K562 (cell line): ENCODE results near the gene GHDC. TPM values are rescaled to one million over a fixed set of nuclear protein-coding genes. Genes with fewer than 3 reads are reported as not detected.

Experiments used
- ATAC-seq: fragments of 200-7000 bp; cut with Tn5 transposase; 3 replicates; pipeline ENCODE4 v1.9.1; 2020; ENCODE audit warnings: moderate library complexity
- Bru-seq: library from RNA; stranded (reverse); fragments of 400-500 nt; gene quantifications from one replicate; lab custom pipeline; 2021; lab: Mats Ljungman, UMichigan
- BruChase-seq, 2 experiments: library from RNA; stranded (reverse); fragments of 400-500 nt; gene quantifications; one replicate each; lab custom pipeline; 2021; lab: Mats Ljungman, UMichigan
- BruUV-seq: library from RNA; stranded (reverse); fragments of 400-500 nt; replicated peaks from 2 replicates; lab custom pipeline; 2021; lab: Mats Ljungman, UMichigan
- CTCF ChIA-PET: fragments of 300-600 bp; formaldehyde crosslinking; extraction: SDS; loops from one replicate; lab custom pipeline; 2021; ENCODE audit warnings: low intra/inter-chr PET ratio; lab: Yijun Ruan, JAX
- POLR2A ChIA-PET: fragments of 300-600, 350-650 bp; sonication (Branson Sonifier 250); formaldehyde crosslinking; extraction: SDS; loops from one replicate; lab custom pipeline; 2021; ENCODE audit warnings: antibody characterized with exemption, inconsistent platforms; lab: Yijun Ruan, JAX
- DNase-seq, 4 experiments: peaks; one replicate each; pipeline versions ENCODE4 v3.0.0 to v3.0.0-alpha.2; 2011 to 2018; ENCODE audit warnings: low spot score in 3 of 4, mixed read lengths in 3 of 4; ENCODE audit errors: extremely low read depth in 1 of 4
- FAIRE-seq: peaks from 2 replicates; lab custom pipeline; 2011; peaks lifted over from hg19 to GRCh38; lab: Jason Lieb, UNC
- H2AFZ ChIP-seq: 2 replicates; pipeline ENCODE4 v1.6.0; 2011; ENCODE audit warnings: low read depth, low read length, control low read depth, inconsistent platforms
- H3K27ac ChIP-seq: fragments of 200-600 bp; 3 replicates; pipeline ENCODE4 v1.8.0; 2011; ENCODE audit warnings: low read depth, mild to moderate bottlenecking, control low read depth, inconsistent platforms, low read length, moderate library complexity, mixed read lengths; ENCODE audit errors: extremely low read depth
- H3K27me3 ChIP-seq, 2 experiments: fragments of 300-600 bp in 1 of 2; 2 replicates in 1 of 2; 3 replicates in 1 of 2; pipeline versions ENCODE4 v1.6.0 to v1.8.0; 2011; ENCODE audit warnings: inconsistent platforms in 2 of 2, low read length in 2 of 2, mild to moderate bottlenecking in 1 of 2, mixed read lengths in 1 of 2, moderate library complexity in 1 of 2; ENCODE audit not compliant: control insufficient read depth in 2 of 2, insufficient read depth in 2 of 2
- H3K36me3 ChIP-seq: fragments of 300-600 bp; 3 replicates; pipeline ENCODE4 v1.8.0; 2011; ENCODE audit warnings: mild to moderate bottlenecking, low read length, inconsistent platforms; ENCODE audit not compliant: control insufficient read depth, insufficient read depth
- H3K4me1 ChIP-seq, 2 experiments: fragments of 200-600 bp in 1 of 2; replicated peaks in 1 of 2; 2 replicates in 1 of 2; 3 replicates in 1 of 2; pipeline versions ENCODE4 v1.5.1 to v1.8.0; 2011; ENCODE audit warnings: inconsistent platforms in 2 of 2, low read length in 2 of 2, mild to moderate bottlenecking in 1 of 2, mixed read lengths in 1 of 2, moderate library complexity in 1 of 2; ENCODE audit not compliant: control insufficient read depth in 2 of 2, insufficient read depth in 2 of 2
- H3K4me2 ChIP-seq: 2 replicates; pipeline ENCODE4 v1.6.1; 2011; ENCODE audit warnings: low read length, control low read depth, inconsistent platforms, mixed read lengths; ENCODE audit not compliant: insufficient read depth
- H3K4me3 ChIP-seq: fragments of 200-600 bp; sonication (generic), shearing (Covaris generic); 2 replicates; pipeline ENCODE4 v1.5.1; 2016; ENCODE audit warnings: control low read depth, inconsistent platforms
- H3K79me2 ChIP-seq: fragments of 200-600 bp; 3 replicates; pipeline ENCODE4 v1.8.0; 2011; ENCODE audit warnings: low read length, inconsistent platforms; ENCODE audit not compliant: control insufficient read depth, insufficient read depth
- H3K9ac ChIP-seq, 2 experiments: 2 replicates each; pipeline versions ENCODE4 v1.6.0 to v1.6.1; 2011; ENCODE audit warnings: low read depth in 2 of 2, low read length in 2 of 2, control low read depth in 1 of 2, inconsistent platforms in 1 of 2, mild to moderate bottlenecking in 1 of 2, mixed read lengths in 1 of 2; ENCODE audit not compliant: insufficient read depth in 1 of 2
- H3K9me1 ChIP-seq: one replicate; pipeline ENCODE4 v1.6.0; 2011; ENCODE audit warnings: inconsistent platforms, mild to moderate bottlenecking, low read length, moderate library complexity; ENCODE audit not compliant: control insufficient read depth, insufficient read depth
- H3K9me3 ChIP-seq: replicated peaks from 2 replicates; pipeline ENCODE4 v1.5.1; 2011; ENCODE audit warnings: low read depth, low read length, inconsistent platforms; ENCODE audit not compliant: control insufficient read depth, insufficient read depth
- H4K20me1 ChIP-seq: replicated peaks from 2 replicates; pipeline ENCODE4 v1.6.1; 2011; ENCODE audit warnings: low read length, inconsistent platforms, mixed read lengths; ENCODE audit not compliant: control insufficient read depth, insufficient read depth
- BRD9 ChIP-seq: fragments of 450-650 bp; IDR thresholded peaks from 2 replicates; pipeline ENCODE4 v1.6.1; 2018; ENCODE audit warnings: low read depth; ENCODE audit not compliant: partially characterized antibody
- FOXJ3 ChIP-seq: sonication (generic); formaldehyde crosslinking; IDR thresholded peaks from 2 replicates; pipeline ENCODE4 v1.4.0; 2020; ENCODE audit warnings: mild to moderate bottlenecking, missing genetic modification reagents
- FOXM1 ChIP-seq, 2 experiments: fragments of 450-650 bp in 1 of 2; sonication (generic) in 1 of 2; formaldehyde crosslinking in 1 of 2; IDR thresholded peaks; 2 replicates each; pipeline versions ENCODE4 v1.6.1 to v1.9.0; 2017 to 2022; ENCODE audit warnings: low read depth in 2 of 2, mild to moderate bottlenecking in 2 of 2, missing genetic modification reagents in 1 of 2, moderate library complexity in 1 of 2
- HDGF ChIP-seq: fragments of 450-650 bp; IDR thresholded peaks from 2 replicates; pipeline ENCODE4 v1.6.1; 2016
- IFI16 ChIP-seq: fragments of 250-450 bp; sonication (Bioruptor Pico); IDR thresholded peaks from 2 replicates; pipeline ENCODE4 v2.1.2; 2022; ENCODE audit warnings: mild to moderate bottlenecking, inconsistent platforms
- MEIS2 ChIP-seq: fragments of 450-650 bp; IDR thresholded peaks from 2 replicates; pipeline ENCODE4 v1.6.1; 2014; ENCODE audit warnings: mild to moderate bottlenecking; ENCODE audit not compliant: partially characterized antibody
- RCOR1 ChIP-seq, 2 experiments: IDR thresholded peaks; 2 replicates each; pipeline ENCODE4 v1.6.1; 2012; ENCODE audit warnings: low read depth in 2 of 2, low read length in 2 of 2, borderline replicate concordance in 1 of 2, improper control_type of control experiment in 1 of 2
- SRF ChIP-seq, 2 experiments: fragments of 250-450, 450-650 bp in 1 of 2; sonication (Bioruptor Pico) in 1 of 2; sonication (generic) in 1 of 2; formaldehyde crosslinking; IDR thresholded peaks; 2 replicates each; pipeline versions ENCODE4 v1.5.0 to v1.5.1; 2020 to 2022; ENCODE audit warnings: mild to moderate bottlenecking in 1 of 2, missing genetic modification reagents in 1 of 2
- YY1 ChIP-seq, 3 experiments: IDR thresholded peaks; 2 replicates each; pipeline ENCODE4 v1.6.1; 2011; ENCODE audit warnings: low read length in 2 of 3, mild to moderate bottlenecking in 2 of 3, moderate library complexity in 2 of 3, borderline replicate concordance in 1 of 3, control low read depth in 1 of 3, low read depth in 1 of 3; ENCODE audit not compliant: insufficient read depth in 3 of 3, insufficient replicate concordance in 2 of 3, control insufficient read depth in 1 of 3, insufficient read length in 1 of 3; ENCODE audit errors: extremely low read depth in 1 of 3
- ZNF12 ChIP-seq: sonication (generic); formaldehyde crosslinking; IDR thresholded peaks from 2 replicates; pipeline ENCODE4 v1.4.0; 2020; ENCODE audit warnings: mild to moderate bottlenecking, missing genetic modification reagents
- WGBS: fragments of 100-300 bp; shearing (Covaris generic); methylation state at CpG from one replicate; pipeline ENCODE4 v1.1.6; 2016; ENCODE audit warnings: low coverage, mixed read lengths; ENCODE audit not compliant: insufficient coverage; ENCODE audit errors: missing lambda C conversion rate; 5-methylcytosine and 5-hydroxymethylcytosine counted together
- in situ Hi-C: fragments of 300-500 bp; cut with MboI; formaldehyde crosslinking; loops from 4 replicates; pipeline ENCODE4 v1.15.0; 2018; ENCODE audit warnings: inconsistent platforms, mixed read lengths
- intact Hi-C: fragments of 100-400 bp; cut with micrococcal nuclease; formaldehyde crosslinking; loops from 2 replicates; pipeline ENCODE4 v1.14.2; 2022
- long read RNA-seq, 3 experiments: library from polyadenylated mRNA in 2 of 3; library from RNA in 1 of 3; unstranded in 2 of 3; stranded (forward) in 1 of 3; transcript quantifications; one replicate each; pipeline ENCODE4 v2.0.0, GENCODE V29; 2019 to 2022
- polyA minus RNA-seq, 3 experiments: library from RNA; depleted of rRNA, polyadenylated mRNA; stranded (reverse); fragments of >200 nt; gene quantifications; 2 replicates each; pipeline ENCODE4 v1.2.3, GENCODE V29; 2011
- polyA plus RNA-seq, 8 experiments: library from polyadenylated mRNA; depleted of rRNA in 4 of 8; stranded (reverse) in 5 of 8; unstranded in 3 of 8; fragments of >200 nt; fragmentation: Nextera tagmentation in 2 of 8; fragmentation: Illumina TruSeq in 1 of 8; extraction: Ambion mirVana in 2 of 8; extraction: Trizol in 1 of 8; gene quantifications; 2 replicates each; pipeline versions ENCODE4 v1.2.1 to v1.2.3, GENCODE V29; 2011 to 2014; ENCODE audit warnings: inconsistent platforms in 1 of 8, missing spikeins in 1 of 8
- total RNA-seq, 7 experiments: library from RNA; depleted of rRNA in 6 of 7; stranded (reverse); fragments of >200 nt in 6 of 7; fragmentation: Illumina TruSeq in 2 of 7; extraction: Trizol in 2 of 7; gene quantifications; 2 replicates each; pipeline versions ENCODE4 v1.2.1 to v1.2.3, GENCODE V29; 2011 to 2021; ENCODE audit warnings: low replicate concordance in 1 of 7
- TF ChIP-seq, protein P1 (sequence below), 3 experiments: fragments of 200-800 bp in 1 of 3; sonication (Bioruptor generic) in 1 of 3; sonication (generic) in 1 of 3; formaldehyde crosslinking in 1 of 3; IDR thresholded peaks; 2 replicates each; pipeline versions ENCODE4 v1.6.1 to v1.8.0; 2016 to 2022; ENCODE audit warnings: mild to moderate bottlenecking in 2 of 3, missing compliant biosample characterization in 2 of 3, missing genetic modification characterization in 2 of 3, missing genetic modification reagents in 1 of 3

GHDC gene
- 26.6 and 66.9 TPM in 2 replicates for total RNA-seq (2011; cell fraction: chromatin; rRNA removed; ENCODE audit: low replicate concordance)
- 67.5 and 75.5 TPM in 2 replicates for total RNA-seq (2011; cell fraction: nucleolus; rRNA removed)
- total RNA-seq (2011; cell fraction: nucleoplasm; rRNA removed) = 39.0 and 46.6 TPM in 2 replicates
- total RNA-seq (2014; rRNA removed) = 20.3 and 20.8 TPM in 2 replicates
- 5.0 and 5.6 TPM in 2 replicates for total RNA-seq (2014; rRNA removed; fragmentation: Illumina TruSeq; extraction: Trizol)
- 10.4 and 11.2 TPM in 2 replicates for total RNA-seq (2015; rRNA removed; fragmentation: Illumina TruSeq; extraction: Trizol)
- 21.1 and 23.2 TPM in 2 replicates for total RNA-seq (2021)
- polyA plus RNA-seq (2011; rRNA removed) = 12.0 and 12.9 TPM in 2 replicates
- 9.1 and 31.3 TPM in 2 replicates for polyA plus RNA-seq (2011; cell fraction: cytosol; rRNA removed)
- polyA plus RNA-seq (2011; cell fraction: nucleus; rRNA removed) = 57.1 and 77.6 TPM in 2 replicates
- polyA plus RNA-seq (2012) = 14.5 and 28.1 TPM in 2 replicates
- 7.8 and 12.4 TPM in 2 replicates for polyA plus RNA-seq (2014; fragmentation: Illumina TruSeq; extraction: Trizol)
- under 1 TPM; 0.65 to 0.87 TPM for polyA plus RNA-seq (2014; fragmentation: Nextera tagmentation; extraction: Ambion mirVana)
- polyA plus RNA-seq (2014; rRNA removed) = 20.8 and 20.9 TPM in 2 replicates
- 3.5 and 7.4 TPM in 2 replicates for polyA minus RNA-seq (2011; rRNA and poly(A)+ RNA removed)
- 9.6 and 12.1 TPM in 2 replicates for polyA minus RNA-seq (2011; cell fraction: cytosol; rRNA and poly(A)+ RNA removed)
- 16.6 and 17.0 TPM in 2 replicates for polyA minus RNA-seq (2011; cell fraction: nucleus; rRNA and poly(A)+ RNA removed)
- Bru-seq, nascent RNA = percentile 56 among the genes with signal in this experiment
- BruChase-seq, experiment 1, labeled RNA remaining after a 2-hour chase = percentile 55 among the genes with signal in this experiment
- percentile 56 among the genes with signal in this experiment for BruChase-seq, experiment 2, labeled RNA remaining after a 6-hour chase
- long read RNA-seq, experiment 1, transcript GHDC-207 (10 exons, 2,396 nt) = major isoform, 5 of 145 reads
- long read RNA-seq, experiment 1, partial matches to known transcripts = 126 of 145 reads
- long read RNA-seq, experiment 1, other reads (novel, unspliced or antisense) = 11 of 145 reads
- long read RNA-seq, experiment 2, partial matches to known transcripts = 18 of 32 reads
- long read RNA-seq, experiment 2, other reads (novel, unspliced or antisense) = 11 of 32 reads
- long read RNA-seq, experiment 3, partial matches to known transcripts = 1 of 1 reads
- long read RNA-seq, experiment 3, other reads (novel, unspliced or antisense) = 0 of 1 reads

GRCh38 chr17:42193969-42194899, at the start of gene GHDC:
Gene GHDC, minus strand, starts transcription at chr17:42194494. Its CDS starts 913 bp downstream, at chr17:42193581.
- in situ Hi-C loops (no loop called here), intact Hi-C loops (no loop called here)
- Histone ChIP-seq H3K4me3 (peak within 1 kb of the TSS; percentile 70), H3K4me1 (peaks cover 11 to 29% of the 10 kb centered on the region in 2 experiments; a peak in 4 of 5 replicates), H3K36me3 (peaks cover 10% of the 10 kb centered on the region; the same call in 2 of the 3 replicates), H3K27ac (peak within 1 kb of the TSS; percentile 87), H3K9me1 (no peaks in the 10 kb centered on the region), H4K20me1 (no peaks in the 10 kb centered on the region), H3K27me3 (no peaks in the 10 kb centered on the region), H3K4me2 (peak within 1 kb of the TSS; percentile 100), H2AFZ (peak within 1 kb of the TSS; percentile 100), H3K9ac (peak within 1 kb of the TSS; percentile 95 to 96), H3K79me2 (peaks cover 11% of the 10 kb centered on the region; the same call in 2 of the 3 replicates), H3K9me3 (no peaks in the 10 kb centered on the region)
- FAIRE-seq (peak; percentile 96), DNase-seq (peak; percentile 87 to 91 (median 89)), ATAC-seq (peak; percentile 97)
- BruUV-seq = TSS peak; percentile 55
- CTCF ChIA-PET = no interaction called here
- WGBS = 13% methylated on average over 21 of the region's 24 CpGs
- POLR2A ChIA-PET = interaction anchor here (0.6 to 1.5 kb wide), 17 partner anchors 10 to 586 kb away, joined by 3 to 7 read pairs (median 3); no protein-coding TSS in a partner anchor
- peak; percentile 37 for TF ChIP-seq BRD9
- TF ChIP-seq MEIS2 = no peak
- peak; percentile 56; the same call in 1 of the 2 replicates for TF ChIP-seq HDGF
- TF ChIP-seq RCOR1 (IDR thresholded peaks at IDR 0.05; ENCODE audit: borderline replicate concordance in 1 of 2, low read depth in 2 of 2, low read length in 2 of 2) = peak in 1 of 2 experiments; percentile 29; a peak in 1 of 4 replicates
- no peak for TF ChIP-seq FOXJ3 (CRISPR knock-in tag)
- peak in 1 of 2 experiments; percentile 54; a peak in 1 of 4 replicates for TF ChIP-seq SRF (CRISPR knock-in tag; IDR thresholded peaks at IDR 0.05)
- TF ChIP-seq FOXM1 (IDR thresholded peaks at IDR 0.05; ENCODE audit: low read depth) = peak; percentile 98
- no peak for TF ChIP-seq FOXM1 (CRISPR knock-in tag; IDR thresholded peaks at IDR 0.05; ENCODE audit: low read depth)
- TF ChIP-seq ZNF12 (CRISPR knock-in tag) = no peak
- peak in 1 of 3 experiments; percentile 25 for TF ChIP-seq YY1 (IDR thresholded peaks at IDR 0.05; ENCODE audit: borderline replicate concordance in 1 of 3, control insufficient read depth in 1 of 3, extremely low read depth in 1 of 3, insufficient read depth in 3 of 3, insufficient read length in 1 of 3, insufficient replicate concordance in 2 of 3, low read depth in 1 of 3, low read length in 2 of 3)
- TF ChIP-seq, protein P1, sequence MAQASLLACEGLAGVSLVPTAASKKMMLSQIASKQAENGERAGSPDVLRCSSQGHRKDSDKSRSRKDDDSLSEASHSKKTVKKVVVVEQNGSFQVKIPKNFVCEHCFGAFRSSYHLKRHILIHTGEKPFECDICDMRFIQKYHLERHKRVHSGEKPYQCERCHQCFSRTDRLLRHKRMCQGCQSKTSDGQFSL (CRISPR knock-in tag; IDR thresholded peaks at IDR 0.05) = peak; percentile 100
- TF ChIP-seq, protein P1 (tag; IDR thresholded peaks at IDR 0.05) = peak in 1 of 2 experiments; percentile 98; a peak in 2 of 4 replicates
- no peak for TF ChIP-seq IFI16 (CRISPR knock-in tag)
